MM.1S (cell line): ENCODE results near the gene SHC4.

Experiments used
- DNase-seq: peaks from one replicate; pipeline ENCODE4 v3.0.0-alpha.2; 2015
- H2AFZ ChIP-seq: fragments of 300-600 bp; sonication (generic); 2 replicates; pipeline ENCODE4 v1.6.0; 2016; ENCODE audit warnings: antibody characterized with exemption, low read length
- H3F3A ChIP-seq: fragments of 300-600 bp; sonication (generic); 2 replicates; pipeline ENCODE4 v1.6.1; 2016; ENCODE audit warnings: mild to moderate bottlenecking, antibody characterized with exemption, low read length, moderate library complexity, mixed read lengths; ENCODE audit not compliant: insufficient read depth
- H3K27ac ChIP-seq: fragments of 300-600 bp; sonication (generic); 2 replicates; pipeline ENCODE4 v1.5.1; 2016; ENCODE audit warnings: mild to moderate bottlenecking, low read length
- H3K27me3 ChIP-seq: fragments of 300-600 bp; sonication (generic); replicated peaks from 2 replicates; pipeline ENCODE4 v1.6.0; 2016; ENCODE audit warnings: low read length; ENCODE audit not compliant: insufficient read depth
- H3K36me3 ChIP-seq: fragments of 300-600 bp; sonication (generic); replicated peaks from 2 replicates; pipeline ENCODE4 v1.6.1; 2016; ENCODE audit warnings: mild to moderate bottlenecking, low read length, mixed read lengths; ENCODE audit not compliant: insufficient read depth
- H3K4me1 ChIP-seq: fragments of 300-600 bp; sonication (generic); 2 replicates; pipeline ENCODE4 v1.6.1; 2016; ENCODE audit warnings: low read length, mixed read lengths
- H3K4me2 ChIP-seq: fragments of 300-600 bp; sonication (generic); 2 replicates; pipeline ENCODE4 v1.6.0; 2016; ENCODE audit warnings: low read depth, low read length
- H3K4me3 ChIP-seq: fragments of 300-600 bp; sonication (generic); 2 replicates; pipeline ENCODE4 v1.5.1; 2016; ENCODE audit warnings: low read length, mixed read lengths
- H3K79me2 ChIP-seq: fragments of 300-600 bp; sonication (generic); 2 replicates; pipeline ENCODE4 v1.6.1; 2016; ENCODE audit warnings: mixed run types, low read length, mixed read lengths
- H3K9ac ChIP-seq: fragments of 300-600 bp; sonication (generic); 2 replicates; pipeline ENCODE4 v1.6.1; 2016; ENCODE audit warnings: low read length, mixed read lengths
- H3K9me2 ChIP-seq: fragments of 300-600 bp; sonication (generic); replicated peaks from 2 replicates; pipeline ENCODE4 v1.6.1; 2016; ENCODE audit warnings: mild to moderate bottlenecking, low read length, mixed read lengths; ENCODE audit not compliant: insufficient read depth
- H3K9me3 ChIP-seq: fragments of 300-600 bp; sonication (generic); replicated peaks from 2 replicates; pipeline ENCODE4 v1.6.1; 2016; ENCODE audit warnings: mild to moderate bottlenecking, low read length, mixed read lengths; ENCODE audit not compliant: insufficient read depth
- H4K20me1 ChIP-seq: fragments of 300-600 bp; sonication (generic); 2 replicates; pipeline ENCODE4 v1.6.1; 2016; ENCODE audit warnings: mild to moderate bottlenecking, low read length, moderate library complexity, mixed read lengths; ENCODE audit not compliant: insufficient read depth
- EZH2 ChIP-seq: fragments of 300-600 bp; sonication (generic); optimal IDR thresholded peaks from 2 replicates; pipeline ENCODE3; 2017; ENCODE audit warnings: low read depth, mild to moderate bottlenecking, antibody characterized with exemption, low read length, mixed read lengths
- EZH2phosphoT487 ChIP-seq: fragments of 300-600 bp; sonication (generic); IDR thresholded peaks from 2 replicates; pipeline ENCODE4 v1.6.1; 2018; ENCODE audit warnings: antibody characterized with exemption, low read length
- TF ChIP-seq, protein P1 (sequence below): fragments of 300-600 bp; sonication (generic); IDR thresholded peaks from 2 replicates; pipeline ENCODE4 v1.5.1; 2016; ENCODE audit warnings: antibody characterized with exemption, low read length, mixed read lengths

SHC4 gene

GRCh38 chr15:48955370-48955769, 8.3 kb downstream of the SHC4 start:
- H3K4me2 ChIP-seq = no peak overlapping the region
- no peaks in the 10 kb centered on the region for H3K4me1 ChIP-seq
- H3F3A ChIP-seq = no peaks in the 10 kb centered on the region
- no peak overlapping the region for H3K9ac ChIP-seq
- no peaks in the 10 kb centered on the region for H3K79me2 ChIP-seq
- H2AFZ ChIP-seq = no peak overlapping the region
- no peak overlapping the region for H3K4me3 ChIP-seq
- DNase-seq = no peak
- TF ChIP-seq, protein P1, sequence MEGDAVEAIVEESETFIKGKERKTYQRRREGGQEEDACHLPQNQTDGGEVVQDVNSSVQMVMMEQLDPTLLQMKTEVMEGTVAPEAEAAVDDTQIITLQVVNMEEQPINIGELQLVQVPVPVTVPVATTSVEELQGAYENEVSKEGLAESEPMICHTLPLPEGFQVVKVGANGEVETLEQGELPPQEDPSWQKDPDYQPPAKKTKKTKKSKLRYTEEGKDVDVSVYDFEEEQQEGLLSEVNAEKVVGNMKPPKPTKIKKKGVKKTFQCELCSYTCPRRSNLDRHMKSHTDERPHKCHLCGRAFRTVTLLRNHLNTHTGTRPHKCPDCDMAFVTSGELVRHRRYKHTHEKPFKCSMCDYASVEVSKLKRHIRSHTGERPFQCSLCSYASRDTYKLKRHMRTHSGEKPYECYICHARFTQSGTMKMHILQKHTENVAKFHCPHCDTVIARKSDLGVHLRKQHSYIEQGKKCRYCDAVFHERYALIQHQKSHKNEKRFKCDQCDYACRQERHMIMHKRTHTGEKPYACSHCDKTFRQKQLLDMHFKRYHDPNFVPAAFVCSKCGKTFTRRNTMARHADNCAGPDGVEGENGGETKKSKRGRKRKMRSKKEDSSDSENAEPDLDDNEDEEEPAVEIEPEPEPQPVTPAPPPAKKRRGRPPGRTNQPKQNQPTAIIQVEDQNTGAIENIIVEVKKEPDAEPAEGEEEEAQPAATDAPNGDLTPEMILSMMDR = no peak
- TF ChIP-seq EZH2 (no peak), EZH2phosphoT487 (no peak)
- no peaks in the 10 kb centered on the region for H3K36me3 ChIP-seq
- H3K27me3 ChIP-seq = no peaks in the 10 kb centered on the region
- H3K27ac ChIP-seq = no peak overlapping the region
- H4K20me1 ChIP-seq = no peaks in the 10 kb centered on the region
- no peaks in the 10 kb centered on the region for H3K9me2 ChIP-seq
- H3K9me3 ChIP-seq = no peaks in the 10 kb centered on the region

GRCh38 chr15:48954538-48954937, 9.2 kb downstream of the SHC4 start:
- Histone ChIP-seq H3K36me3 (no peaks in the 10 kb centered on the region), H3K27me3 (no peaks in the 10 kb centered on the region), H4K20me1 (no peaks in the 10 kb centered on the region), H2AFZ (no peak overlapping the region), H3K9ac (no peak overlapping the region), H3K79me2 (no peaks in the 10 kb centered on the region), H3K4me1 (no peaks in the 10 kb centered on the region), H3K4me3 (no peak overlapping the region), H3F3A (no peaks in the 10 kb centered on the region), H3K9me3 (no peaks in the 10 kb centered on the region), H3K27ac (no peak overlapping the region), H3K9me2 (no peaks in the 10 kb centered on the region), H3K4me2 (no peak overlapping the region)
- TF ChIP-seq EZH2phosphoT487 (no peak), EZH2 (no peak)
- TF ChIP-seq, protein P1 = no peak
- DNase-seq = no peak

DNA sequence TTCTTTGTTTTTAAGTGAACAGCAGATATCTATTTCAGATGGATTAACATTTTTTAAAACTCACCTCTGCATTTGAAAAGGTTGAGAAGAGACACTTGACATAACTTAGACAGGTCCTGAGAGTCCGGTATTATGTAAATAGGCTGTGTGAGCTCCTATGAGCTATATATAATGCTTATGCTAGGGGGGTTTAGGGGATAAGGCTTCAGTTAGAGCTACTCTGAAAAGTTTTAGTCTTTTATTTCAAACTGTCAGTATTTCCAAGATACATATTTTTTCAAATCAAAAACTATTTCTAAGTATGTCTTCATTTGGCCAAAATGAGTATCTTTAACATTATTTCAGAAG, 16.9 kb downstream of the SHC4 start:
- Histone ChIP-seq H3K79me2 (no peaks in the 10 kb centered on the region), H3K27ac (no peak overlapping the region), H3K36me3 (no peaks in the 10 kb centered on the region), H3K4me2 (no peak overlapping the region), H4K20me1 (no peaks in the 10 kb centered on the region), H3K4me1 (no peaks in the 10 kb centered on the region), H3K9ac (no peak overlapping the region), H3K4me3 (no peak overlapping the region), H2AFZ (no peak overlapping the region), H3K9me3 (no peaks in the 10 kb centered on the region), H3K9me2 (no peaks in the 10 kb centered on the region), H3K27me3 (no peaks in the 10 kb centered on the region), H3F3A (no peaks in the 10 kb centered on the region)
- TF ChIP-seq, protein P1 = no peak
- no peak for TF ChIP-seq EZH2phosphoT487
- no peak for TF ChIP-seq EZH2
- DNase-seq = no peak
